Measurements from ENCODE around the gene DNAJC18. TPM values are rescaled to one million over a fixed set of nuclear protein-coding genes. Genes with fewer than 3 reads are reported as not detected.

DNAJC18 gene
- total RNA-seq, 1 donor from 2014 or later: 69.6 TPM

DNA sequence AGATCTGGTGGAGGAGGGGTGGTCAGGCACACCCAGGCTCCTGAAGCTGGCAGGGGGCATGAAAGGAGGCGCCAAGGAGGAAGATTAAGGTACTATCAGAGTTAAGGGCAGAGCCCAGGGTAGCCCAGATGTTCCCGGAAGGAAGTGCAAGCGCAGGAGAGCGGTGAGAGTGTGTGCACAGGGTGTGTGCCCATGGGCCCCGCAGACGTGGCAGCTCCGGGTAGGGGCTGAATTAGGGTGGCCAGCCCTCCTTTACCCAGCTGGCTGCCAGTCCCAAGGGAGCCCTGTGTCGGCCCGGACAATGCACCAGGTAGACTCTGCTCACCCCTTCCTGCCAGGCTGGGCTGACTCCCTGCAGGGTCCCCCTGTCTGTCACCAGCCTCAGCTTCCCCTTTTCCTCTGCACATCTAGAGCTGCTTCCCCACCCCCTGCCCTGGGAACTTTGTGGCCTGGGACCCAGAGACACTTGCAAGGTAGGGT, 31.5 kb upstream of the DNAJC18 start, which contains the start of gene SMIM33:
SMIM33 (plus strand) TSS at position 184 of the 480 bp plus-strand sequence; CDS start at position 302, 118 bp downstream.
- no peaks in the 10 kb centered on the region for H3K9me3 Mint-ChIP-seq (ENCODE audit: unreplicated experiment)
- TF ChIP-seq, protein P1, sequence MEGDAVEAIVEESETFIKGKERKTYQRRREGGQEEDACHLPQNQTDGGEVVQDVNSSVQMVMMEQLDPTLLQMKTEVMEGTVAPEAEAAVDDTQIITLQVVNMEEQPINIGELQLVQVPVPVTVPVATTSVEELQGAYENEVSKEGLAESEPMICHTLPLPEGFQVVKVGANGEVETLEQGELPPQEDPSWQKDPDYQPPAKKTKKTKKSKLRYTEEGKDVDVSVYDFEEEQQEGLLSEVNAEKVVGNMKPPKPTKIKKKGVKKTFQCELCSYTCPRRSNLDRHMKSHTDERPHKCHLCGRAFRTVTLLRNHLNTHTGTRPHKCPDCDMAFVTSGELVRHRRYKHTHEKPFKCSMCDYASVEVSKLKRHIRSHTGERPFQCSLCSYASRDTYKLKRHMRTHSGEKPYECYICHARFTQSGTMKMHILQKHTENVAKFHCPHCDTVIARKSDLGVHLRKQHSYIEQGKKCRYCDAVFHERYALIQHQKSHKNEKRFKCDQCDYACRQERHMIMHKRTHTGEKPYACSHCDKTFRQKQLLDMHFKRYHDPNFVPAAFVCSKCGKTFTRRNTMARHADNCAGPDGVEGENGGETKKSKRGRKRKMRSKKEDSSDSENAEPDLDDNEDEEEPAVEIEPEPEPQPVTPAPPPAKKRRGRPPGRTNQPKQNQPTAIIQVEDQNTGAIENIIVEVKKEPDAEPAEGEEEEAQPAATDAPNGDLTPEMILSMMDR (IDR thresholded peaks at IDR 0.05; ENCODE audit: unreplicated experiment): no peak
- no peak for DNase-seq (ENCODE audit: low spot score)
- H3K4me3 Mint-ChIP-seq (ENCODE audit: unreplicated experiment): no peak within 1 kb of the TSS
- peaks cover 4% of the 10 kb centered on the region for H3K36me3 Mint-ChIP-seq (ENCODE audit: low read depth, unreplicated experiment)
- peaks cover 17% of the 10 kb centered on the region for H3K27me3 Mint-ChIP-seq (ENCODE audit: unreplicated experiment)
- peaks cover 46% of the 10 kb centered on the region for H3K4me1 Mint-ChIP-seq (ENCODE audit: unreplicated experiment)
- no peak within 1 kb of the TSS for H3K27ac Mint-ChIP-seq (ENCODE audit: unreplicated experiment)

GRCh38 chr5:139468421-139468931, 29.2 kb upstream of the DNAJC18 start:
- H3K4me1 Mint-ChIP-seq (ENCODE audit: unreplicated experiment): peaks cover 33% of the 10 kb centered on the region
- H3K4me3 Mint-ChIP-seq (ENCODE audit: unreplicated experiment): no peak overlapping the region
- H3K27me3 Mint-ChIP-seq (ENCODE audit: unreplicated experiment): peaks cover 13% of the 10 kb centered on the region
- H3K27ac Mint-ChIP-seq (ENCODE audit: unreplicated experiment): peak overlapping the region; percentile 30
- H3K36me3 Mint-ChIP-seq (ENCODE audit: low read depth, unreplicated experiment): peaks cover 4% of the 10 kb centered on the region
- TF ChIP-seq, protein P1 (IDR thresholded peaks at IDR 0.05; ENCODE audit: unreplicated experiment): no peak
- DNase-seq (ENCODE audit: low spot score): no peak
- H3K9me3 Mint-ChIP-seq (ENCODE audit: unreplicated experiment): no peaks in the 10 kb centered on the region

GRCh38 chr5:139462586-139463276, 23.4 kb upstream of the DNAJC18 start, which contains the start of gene ECSCR:
Gene ECSCR, minus strand, starts transcription at chr5:139462743. Its CDS starts 73 bp downstream, at chr5:139462670.
- peaks cover 10% of the 10 kb centered on the region for H3K36me3 Mint-ChIP-seq (ENCODE audit: low read depth, unreplicated experiment)
- peaks cover 10% of the 10 kb centered on the region for H3K27me3 Mint-ChIP-seq (ENCODE audit: unreplicated experiment)
- peak; percentile 65 for DNase-seq (ENCODE audit: low spot score)
- H3K27ac Mint-ChIP-seq (ENCODE audit: unreplicated experiment): peak within 1 kb of the TSS; percentile 98
- H3K9me3 Mint-ChIP-seq (ENCODE audit: unreplicated experiment): no peaks in the 10 kb centered on the region
- TF ChIP-seq, protein P1 (IDR thresholded peaks at IDR 0.05; ENCODE audit: unreplicated experiment): no peak
- H3K4me3 Mint-ChIP-seq (ENCODE audit: unreplicated experiment): peak within 1 kb of the TSS; percentile 94
- H3K4me1 Mint-ChIP-seq (ENCODE audit: unreplicated experiment): peaks cover 33% of the 10 kb centered on the region

DNA sequence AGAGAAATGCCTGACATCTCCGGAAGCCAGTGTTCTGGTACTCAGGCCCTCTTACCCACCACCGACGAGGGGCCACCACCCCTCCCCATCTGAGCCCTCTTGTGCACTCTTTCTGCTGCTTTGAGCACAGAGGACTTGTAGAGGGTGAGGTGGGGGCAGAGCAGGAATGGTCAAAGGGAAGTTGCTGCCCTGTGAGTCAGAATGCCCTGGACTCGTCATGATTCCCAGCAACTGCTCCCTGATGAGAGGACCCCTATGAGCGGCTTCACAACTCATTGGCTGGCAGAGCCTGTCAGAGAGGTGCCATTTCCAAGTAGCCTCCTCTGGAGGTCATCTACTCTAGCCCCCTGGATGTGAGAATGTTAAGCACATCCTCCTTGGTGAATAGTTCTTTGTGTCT, 22.4 kb upstream of the DNAJC18 start:
- Mint-ChIP-seq H3K27ac (ENCODE audit: unreplicated experiment) (peak overlapping the region; percentile 98), H3K4me1 (ENCODE audit: unreplicated experiment) (peaks cover 40% of the 10 kb centered on the region), H3K36me3 (ENCODE audit: low read depth, unreplicated experiment) (peaks cover 17% of the 10 kb centered on the region), H3K4me3 (ENCODE audit: unreplicated experiment) (peak overlapping the region; percentile 94), H3K9me3 (ENCODE audit: unreplicated experiment) (no peaks in the 10 kb centered on the region), H3K27me3 (ENCODE audit: unreplicated experiment) (peaks cover 12% of the 10 kb centered on the region)
- DNase-seq (ENCODE audit: low spot score): no peak
- TF ChIP-seq, protein P1 (IDR thresholded peaks at IDR 0.05; ENCODE audit: unreplicated experiment): no peak

- Mint-ChIP-seq H3K27me3 (ENCODE audit: unreplicated experiment) (peaks cover 12% of the 10 kb centered on the region), H3K4me3 (ENCODE audit: unreplicated experiment) (peak overlapping the region; percentile 94), H3K4me1 (ENCODE audit: unreplicated experiment) (peaks cover 45% of the 10 kb centered on the region), H3K9me3 (ENCODE audit: unreplicated experiment) (no peaks in the 10 kb centered on the region), H3K36me3 (ENCODE audit: low read depth, unreplicated experiment) (peaks cover 22% of the 10 kb centered on the region), H3K27ac (ENCODE audit: unreplicated experiment) (peak overlapping the region; percentile 98)
- no peak for DNase-seq (ENCODE audit: low spot score)
- TF ChIP-seq, protein P1 (IDR thresholded peaks at IDR 0.05; ENCODE audit: unreplicated experiment): no peak
Observed at GRCh38 chr5:139461176-139461575, 21.9 kb upstream of the DNAJC18 start.

Measured in endothelial cell (in vitro differentiated cells).